Cerebellar nuclear complex (tissue), 1 donor: Measurements from ENCODE around the gene GPR15LG.
"Not testable (repeated sequence)": the region's sequence is repeated elsewhere in the genome, so short reads cannot be mapped to it uniquely, and the experiment has no call there.

ENCODE experiments used
- DNase-seq, 2 experiments: peaks; one replicate each; lab custom pipeline; 2025; lab: John Stamatoyannopoulos, UW

The GPR15LG gene

DNA sequence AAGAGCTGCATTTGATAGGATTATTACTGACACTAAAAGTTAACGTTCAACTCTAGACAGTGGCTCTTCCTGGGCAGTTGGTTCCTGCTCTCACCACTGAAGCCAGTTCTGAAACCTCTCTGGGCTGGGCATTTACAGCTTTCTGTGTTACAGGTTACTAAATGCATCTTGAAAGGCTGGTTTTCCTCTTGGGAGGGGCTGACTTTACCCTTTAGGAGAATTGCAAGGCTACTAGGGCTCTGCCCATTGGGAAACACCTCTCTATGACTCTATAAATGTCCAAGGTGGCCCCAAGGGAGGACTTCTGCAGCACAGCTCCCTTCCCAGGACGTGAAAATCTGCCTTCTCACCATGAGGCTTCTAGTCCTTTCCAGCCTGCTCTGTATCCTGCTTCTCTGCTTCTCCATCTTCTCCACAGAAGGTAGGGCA, at the start of gene GPR15LG:
GPR15LG (plus strand) TSS at position 301 of the 429 bp plus-strand sequence; CDS start at position 352, 51 bp downstream.
- no peak for DNase-seq

DNA sequence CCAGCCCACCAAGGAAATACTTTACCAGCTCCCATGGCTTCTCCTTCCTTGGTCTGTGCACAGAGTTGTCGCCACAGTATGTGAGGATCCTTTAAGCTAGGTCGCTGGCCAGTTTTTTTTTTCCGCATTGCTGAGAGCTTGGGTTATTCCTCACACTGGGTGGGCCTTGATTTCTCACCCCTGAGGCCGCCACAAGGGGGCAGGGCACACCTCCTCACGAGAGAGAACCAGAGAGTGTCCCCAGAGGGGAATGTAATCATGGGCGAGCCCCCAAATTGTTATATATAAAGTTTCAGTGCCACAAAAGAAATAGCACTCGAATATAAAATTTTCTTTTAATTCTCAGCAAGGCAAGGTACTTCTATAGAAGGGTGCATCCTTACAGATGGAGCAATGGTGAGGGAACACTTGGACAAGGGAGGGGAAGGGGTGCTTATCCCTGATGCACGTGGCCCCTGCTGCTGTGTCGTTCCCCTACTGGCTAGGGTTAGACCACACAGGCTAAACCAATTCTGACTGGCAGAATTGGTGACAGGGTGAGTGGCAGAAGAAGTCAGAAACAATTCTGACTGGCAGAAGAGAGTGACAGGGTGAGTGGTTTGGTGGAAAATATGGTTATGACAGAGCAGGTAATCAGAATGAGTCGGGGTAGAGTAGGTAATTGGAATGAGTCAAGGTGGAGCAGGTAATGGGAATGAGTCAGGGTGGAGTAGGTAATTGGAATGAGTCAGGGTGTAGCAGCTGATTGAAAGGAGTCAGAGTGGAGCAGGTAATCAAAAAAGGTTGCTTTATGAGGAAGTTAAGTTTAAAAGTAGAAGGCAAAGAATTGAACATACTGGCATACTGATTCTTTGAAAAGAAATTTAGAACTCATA, 47.5 kb upstream of the GPR15LG start:
- DNase-seq, result not testable (repeated sequence)

DNA sequence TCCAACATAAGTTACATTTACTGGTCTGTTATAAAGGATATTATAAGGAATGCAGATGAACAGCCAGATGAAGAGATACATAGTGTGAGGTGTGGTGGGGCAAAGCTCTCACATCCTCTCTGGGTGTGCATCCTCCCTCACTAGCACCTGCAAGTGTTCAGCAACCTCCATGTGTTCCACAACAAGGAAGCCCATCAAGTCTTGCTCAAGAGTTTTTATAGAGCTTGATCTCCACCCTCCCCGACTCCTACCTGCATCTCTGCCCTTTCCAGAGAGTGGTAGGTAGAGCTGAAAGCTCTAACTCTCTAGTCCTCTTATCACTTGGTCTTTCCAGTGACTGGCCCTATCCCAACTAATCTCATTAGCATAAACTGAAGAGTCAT, 46.8 kb upstream of the GPR15LG start:
- DNase-seq, result no peak

DNA sequence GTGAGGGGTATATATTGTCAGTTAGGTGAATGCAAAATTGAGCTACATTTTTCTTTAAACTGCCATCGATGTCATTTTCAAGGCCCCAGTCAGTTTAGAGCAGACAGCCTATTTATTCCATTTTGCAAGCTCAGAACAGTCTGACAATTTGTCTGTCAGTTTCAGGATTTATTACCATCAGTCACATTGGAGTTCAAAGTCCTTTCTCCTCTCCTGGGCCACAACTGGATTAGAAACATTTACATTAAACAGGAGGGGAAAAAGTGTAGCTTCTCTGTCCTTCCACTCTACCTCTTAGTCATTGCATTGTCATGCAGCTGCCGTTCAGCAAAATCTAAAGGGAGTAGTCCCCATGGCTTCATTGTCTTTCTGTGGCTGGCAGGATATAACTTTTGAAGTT, 37.8 kb upstream of the GPR15LG start:
- no peak for DNase-seq

DNA sequence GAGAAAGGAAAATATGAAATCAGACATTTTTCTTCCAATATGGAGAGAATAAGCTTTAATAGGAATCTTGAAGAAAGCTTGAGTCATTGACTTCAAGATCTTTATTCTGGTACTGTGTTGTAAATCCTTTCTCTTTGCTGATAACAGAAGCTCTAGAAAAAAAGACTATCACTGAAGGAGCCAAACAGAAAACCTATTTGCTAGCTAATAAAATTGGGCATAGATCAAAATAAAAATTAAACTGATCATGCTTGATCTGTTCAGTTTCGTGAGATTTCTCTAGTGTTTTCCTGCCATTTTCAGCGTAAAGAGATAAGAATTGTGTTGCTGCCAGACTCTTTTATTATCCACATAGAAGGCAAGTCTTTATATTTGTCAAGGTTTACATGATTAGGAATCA, 35.8 kb upstream of the GPR15LG start:
- no peak for DNase-seq

DNA sequence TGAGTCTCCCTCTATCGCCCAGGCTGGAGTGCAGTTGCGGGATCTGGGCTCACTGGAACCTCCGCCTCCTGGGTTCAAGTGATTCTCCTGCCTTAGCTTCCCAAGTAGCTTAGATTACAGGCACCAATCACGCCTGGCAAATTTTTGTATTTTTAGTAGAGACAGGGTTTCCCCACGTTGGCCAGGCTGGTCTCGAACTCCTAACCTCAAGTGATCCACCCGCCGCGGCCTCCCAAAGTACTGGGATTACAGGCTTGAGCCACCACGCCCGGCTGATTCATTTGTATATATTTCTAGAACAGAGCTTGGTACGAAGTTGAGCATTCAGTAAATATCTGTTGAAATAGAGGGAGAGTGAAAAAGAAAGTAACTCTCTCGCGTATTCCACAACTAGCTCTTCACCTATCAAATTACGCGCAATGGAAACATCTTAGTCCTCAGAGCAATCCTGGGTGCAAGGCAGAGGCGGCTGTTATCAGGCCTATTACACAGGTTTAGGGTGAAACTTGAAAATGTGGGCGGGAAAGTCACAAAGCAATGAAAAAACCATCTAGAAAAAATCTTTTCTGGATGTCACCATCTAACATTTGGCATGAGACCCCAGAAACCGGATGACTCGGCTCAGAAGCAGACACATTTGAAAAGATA, 35.0 kb upstream of the GPR15LG start:
- no peak for DNase-seq

DNA sequence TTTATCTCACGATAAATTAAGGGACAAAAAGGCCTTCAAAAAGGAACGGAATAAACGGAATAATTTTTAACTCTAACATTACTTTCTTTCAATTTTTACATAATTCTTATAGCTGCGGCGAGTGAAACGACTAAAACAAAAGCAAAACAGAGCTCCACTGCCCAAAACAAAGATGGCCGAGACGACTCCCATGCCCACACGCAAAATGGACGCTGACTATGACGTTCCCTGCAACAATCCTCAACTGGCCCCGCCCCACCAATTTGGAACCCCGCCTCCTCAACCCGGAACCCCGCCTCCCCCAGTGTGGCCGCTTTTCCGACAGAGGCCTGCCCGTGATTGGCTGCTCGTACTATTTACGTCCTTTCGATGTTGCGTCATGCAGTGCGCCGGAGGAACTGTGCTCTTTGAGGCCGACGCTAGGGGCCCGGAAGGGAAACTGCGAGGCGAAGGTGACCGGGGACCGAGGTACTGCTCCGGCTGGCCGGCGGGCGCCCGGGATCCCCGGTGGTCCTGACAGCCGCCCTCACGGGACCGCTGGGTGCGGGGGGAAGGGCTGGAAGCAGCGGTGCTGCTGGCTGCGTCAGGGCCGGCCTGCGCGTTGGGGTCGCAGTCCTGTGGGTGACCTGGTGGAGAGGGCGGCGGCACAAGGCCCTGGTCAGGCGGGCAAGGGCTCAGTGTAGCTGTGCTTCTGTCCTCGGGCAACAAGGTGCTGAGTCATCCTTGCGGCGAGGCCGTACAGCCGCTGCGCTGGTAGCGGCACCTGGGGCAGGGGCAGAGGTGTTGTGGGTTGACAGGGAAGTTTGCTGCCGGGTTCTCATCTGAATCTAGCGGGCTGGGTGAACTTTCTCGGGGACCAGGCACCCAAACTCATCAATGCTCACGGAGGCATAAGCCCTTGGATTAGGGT, 34.2 kb upstream of the GPR15LG start, which contains the start of gene GHITM:
GHITM (plus strand) TSS at position 384 of the 910 bp plus-strand sequence. CDS start 1,992 bp downstream, outside the sequence.
- DNase-seq, result peak; percentile 88 to 93

DNA sequence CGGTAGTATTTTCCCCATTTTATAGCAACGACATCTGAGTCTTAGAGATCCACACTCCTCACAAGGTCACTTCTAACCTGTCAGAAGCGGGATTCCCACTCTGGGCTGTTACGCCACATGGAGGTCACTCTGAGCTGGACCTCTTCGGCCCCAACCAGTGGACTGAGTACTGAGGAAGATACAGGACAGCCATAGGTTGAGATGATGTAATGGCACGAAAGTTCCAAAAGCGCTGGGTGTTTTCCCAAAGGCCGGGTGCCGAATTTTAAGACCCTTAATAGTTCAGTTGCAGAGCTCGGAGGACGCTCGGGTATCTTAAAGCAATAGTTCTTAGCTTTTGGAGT, 33.6 kb upstream of the GPR15LG start:
- no peak for DNase-seq

DNA sequence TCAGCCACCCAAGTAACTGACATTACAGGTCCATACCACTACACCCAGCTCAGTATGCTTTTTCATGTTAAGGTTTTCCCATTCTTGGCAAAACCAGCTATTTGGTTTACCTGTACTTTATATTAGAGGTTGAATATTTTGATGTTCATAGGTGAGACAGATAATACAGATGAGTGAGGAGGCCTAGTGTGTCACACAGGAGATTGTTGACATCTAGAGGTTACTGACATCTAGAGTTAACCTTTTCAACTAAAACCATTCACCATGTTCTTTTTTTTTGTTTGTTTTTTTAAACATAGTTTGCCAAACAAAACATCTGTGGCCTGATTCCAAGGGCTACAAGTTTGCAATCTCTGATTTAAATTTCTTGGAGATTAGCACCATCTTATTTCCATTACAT, 26.3 kb upstream of the GPR15LG start:
- DNase-seq, result no peak

DNA sequence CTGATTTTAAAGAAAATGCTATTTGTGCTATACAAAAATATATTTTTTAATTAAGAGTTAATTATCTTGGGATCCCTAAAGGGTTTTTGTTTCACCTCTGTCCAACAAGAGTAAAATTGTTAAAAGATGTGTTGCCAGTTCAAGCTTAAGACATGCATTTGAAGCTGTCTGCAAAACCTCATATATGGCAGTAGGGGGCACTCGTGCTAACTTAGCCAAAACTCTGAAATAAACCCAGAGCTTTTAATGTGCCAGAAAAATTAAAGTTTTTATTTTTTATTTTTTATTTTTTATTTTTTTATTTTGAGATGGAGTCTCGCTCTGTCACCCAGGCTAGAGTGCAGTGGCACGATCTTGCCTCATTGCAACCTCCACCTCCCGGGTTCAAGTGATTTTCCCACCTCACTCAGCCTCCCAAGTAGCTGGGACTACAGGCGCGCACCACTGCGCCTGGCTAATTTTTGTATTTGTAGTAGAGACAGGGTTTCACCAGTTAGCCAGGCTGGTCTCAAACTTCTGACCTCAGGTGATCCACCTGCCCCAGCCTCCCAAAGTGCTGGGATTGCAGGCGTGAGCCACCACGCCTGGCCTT, 25.5 kb upstream of the GPR15LG start:
- DNase-seq, result not testable (repeated sequence)

DNA sequence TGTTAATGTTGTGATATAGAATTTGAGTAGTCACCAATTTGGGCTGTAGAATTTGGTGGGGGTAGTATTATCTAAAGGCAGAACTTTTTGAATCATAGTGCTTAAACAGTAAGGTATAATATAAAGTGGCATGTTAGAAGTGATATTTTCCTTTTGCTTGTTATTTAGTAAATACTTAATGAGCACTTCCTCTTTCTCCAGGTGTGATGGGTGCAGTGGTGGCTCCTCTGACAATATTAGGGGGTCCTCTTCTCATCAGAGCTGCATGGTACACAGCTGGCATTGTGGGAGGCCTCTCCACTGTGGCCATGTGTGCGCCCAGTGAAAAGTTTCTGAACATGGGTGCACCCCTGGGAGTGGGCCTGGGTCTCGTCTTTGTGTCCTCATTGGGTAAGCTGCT, 23.7 kb upstream of the GPR15LG start:
- DNase-seq, result no peak

DNA sequence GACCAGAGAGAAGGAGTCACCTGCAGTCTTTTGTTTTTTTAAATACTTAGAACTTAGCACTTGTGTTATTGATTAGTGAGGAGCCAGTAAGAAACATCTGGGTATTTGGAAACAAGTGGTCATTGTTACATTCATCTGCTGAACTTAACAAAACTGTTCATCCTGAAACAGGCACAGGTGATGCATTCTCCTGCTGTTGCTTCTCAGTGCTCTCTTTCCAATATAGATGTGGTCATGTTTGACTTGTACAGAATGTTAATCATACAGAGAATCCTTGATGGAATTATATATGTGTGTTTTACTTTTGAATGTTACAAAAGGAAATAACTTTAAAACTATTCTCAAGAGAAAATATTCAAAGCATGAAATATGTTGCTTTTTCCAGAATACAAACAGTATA, 20.8 kb upstream of the GPR15LG start:
- DNase-seq, result no peak

DNA sequence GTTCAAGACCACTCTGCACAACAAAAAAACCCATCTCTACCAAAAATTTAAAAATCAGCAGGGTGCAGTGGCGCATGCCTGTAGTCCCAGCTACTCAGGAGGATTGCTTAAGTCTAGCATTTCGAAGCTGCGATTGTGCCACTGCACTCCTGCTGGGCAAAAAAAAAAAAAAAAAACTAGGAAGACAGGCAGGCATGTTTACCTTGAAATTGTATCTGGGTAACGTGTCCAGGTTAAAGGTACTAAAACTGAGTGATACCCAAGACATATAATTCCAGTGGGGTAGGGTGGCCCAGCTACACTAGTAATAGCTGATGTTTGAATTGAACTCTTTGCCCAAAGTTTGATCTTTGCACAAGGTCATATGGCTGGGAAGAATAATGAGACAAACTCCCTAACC, 18.1 kb upstream of the GPR15LG start:
- DNase-seq, result no peak

DNA sequence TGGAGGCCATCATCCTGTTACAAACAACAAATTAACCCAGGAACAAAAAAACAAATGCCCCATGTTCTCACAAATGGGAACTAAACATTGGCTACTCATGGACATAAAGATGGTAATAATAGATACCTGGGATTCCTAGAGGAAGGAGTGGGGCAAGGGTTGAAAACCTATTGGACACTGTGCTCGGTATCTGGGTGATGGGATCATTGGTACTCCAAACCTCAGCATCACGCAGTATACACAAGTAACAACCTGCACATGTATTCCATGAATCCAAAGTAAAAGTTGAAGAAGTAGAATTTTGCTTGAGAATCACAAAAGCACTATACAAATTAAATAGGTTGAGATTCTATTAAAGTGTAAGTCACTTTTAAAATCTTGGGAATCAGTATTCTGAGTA, 17.6 kb upstream of the GPR15LG start:
- DNase-seq, result no peak

DNA sequence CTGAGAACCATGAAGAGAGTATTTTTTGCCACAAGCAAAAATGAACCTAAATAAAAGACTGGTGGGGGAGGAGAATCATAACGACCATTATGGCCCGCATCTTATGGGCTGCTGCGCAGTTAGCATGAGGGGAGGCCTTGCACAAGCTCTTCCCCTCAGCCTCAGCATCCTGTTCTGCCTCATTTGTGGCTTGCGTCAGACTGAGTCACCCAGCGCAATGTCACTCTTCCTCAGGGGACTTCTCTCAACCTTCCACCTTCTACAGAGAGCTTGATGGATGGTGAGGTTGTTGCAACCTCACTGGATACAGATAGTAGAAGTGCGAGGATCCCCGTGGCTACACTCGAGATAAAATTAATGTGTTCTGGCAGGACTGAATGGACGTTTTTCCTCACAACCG, 16.8 kb upstream of the GPR15LG start:
- DNase-seq, result no peak

DNA sequence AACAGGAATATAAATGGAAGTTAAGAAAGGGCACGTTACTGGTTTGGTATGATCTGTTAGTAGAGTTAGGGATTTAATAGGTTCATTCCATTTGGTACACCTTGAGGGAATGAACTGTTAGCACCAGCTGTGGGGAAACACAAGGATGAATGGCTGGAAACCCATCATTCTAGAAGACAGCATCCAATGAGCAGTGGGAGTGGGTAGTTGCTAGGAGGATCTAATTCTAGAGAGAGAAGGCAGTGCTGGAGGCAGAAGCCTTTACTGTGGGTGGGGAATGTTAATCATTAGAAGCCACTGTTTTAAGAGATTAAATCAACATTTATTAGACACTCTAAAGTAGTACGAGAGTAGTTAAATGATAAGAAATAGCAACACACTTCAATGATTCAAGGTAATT, 15.5 kb upstream of the GPR15LG start:
- no peak for DNase-seq

DNA sequence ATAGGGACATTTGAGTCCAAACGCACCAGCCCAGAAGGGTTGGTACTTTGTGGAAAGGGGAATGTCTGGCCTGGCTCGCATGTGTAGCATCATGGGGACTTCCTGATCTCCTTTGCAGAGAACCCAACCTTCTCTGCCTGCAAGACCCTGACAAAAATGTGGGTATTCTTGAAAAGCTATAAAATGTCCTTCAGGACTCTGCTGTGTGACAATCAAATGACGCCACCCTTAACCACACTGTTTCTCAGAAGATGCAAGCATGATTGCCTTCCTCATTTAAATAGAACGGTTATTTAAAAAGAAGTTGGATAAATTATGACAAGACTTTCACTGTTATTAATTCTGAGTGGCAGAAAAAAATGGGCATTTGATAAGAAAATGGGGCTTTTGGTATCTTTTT, 15.1 kb upstream of the GPR15LG start:
- no peak for DNase-seq

DNA sequence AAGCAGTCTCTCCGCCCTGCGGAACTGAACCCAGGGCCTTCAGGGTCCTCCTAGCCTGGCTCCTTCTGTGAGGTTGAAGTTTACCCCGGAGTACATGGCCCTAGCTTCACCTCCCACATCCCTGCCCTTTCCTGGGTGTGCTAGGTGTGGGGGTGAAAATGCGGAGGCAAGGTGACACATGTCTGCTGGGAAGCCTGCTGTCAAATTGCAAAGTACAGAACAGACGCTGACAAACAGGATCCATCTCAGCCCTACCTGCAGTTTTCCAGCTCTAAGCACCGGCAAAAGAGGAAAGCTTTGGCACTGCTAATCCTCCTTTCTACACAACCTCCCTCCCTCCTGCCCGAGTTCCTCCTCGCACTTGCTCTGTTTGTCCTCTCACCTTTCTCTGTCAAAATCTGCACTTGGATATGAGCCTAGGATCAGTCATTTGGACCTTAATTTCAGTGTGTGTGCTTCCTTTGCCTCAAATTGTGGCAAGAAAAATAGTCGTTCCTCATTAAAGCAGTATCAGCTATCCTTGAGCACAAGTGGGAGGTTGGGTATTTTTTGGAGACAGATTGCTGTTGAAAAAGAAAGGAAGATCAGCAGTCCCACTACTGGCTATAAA, 14.4 kb upstream of the GPR15LG start:
- no peak for DNase-seq

DNA sequence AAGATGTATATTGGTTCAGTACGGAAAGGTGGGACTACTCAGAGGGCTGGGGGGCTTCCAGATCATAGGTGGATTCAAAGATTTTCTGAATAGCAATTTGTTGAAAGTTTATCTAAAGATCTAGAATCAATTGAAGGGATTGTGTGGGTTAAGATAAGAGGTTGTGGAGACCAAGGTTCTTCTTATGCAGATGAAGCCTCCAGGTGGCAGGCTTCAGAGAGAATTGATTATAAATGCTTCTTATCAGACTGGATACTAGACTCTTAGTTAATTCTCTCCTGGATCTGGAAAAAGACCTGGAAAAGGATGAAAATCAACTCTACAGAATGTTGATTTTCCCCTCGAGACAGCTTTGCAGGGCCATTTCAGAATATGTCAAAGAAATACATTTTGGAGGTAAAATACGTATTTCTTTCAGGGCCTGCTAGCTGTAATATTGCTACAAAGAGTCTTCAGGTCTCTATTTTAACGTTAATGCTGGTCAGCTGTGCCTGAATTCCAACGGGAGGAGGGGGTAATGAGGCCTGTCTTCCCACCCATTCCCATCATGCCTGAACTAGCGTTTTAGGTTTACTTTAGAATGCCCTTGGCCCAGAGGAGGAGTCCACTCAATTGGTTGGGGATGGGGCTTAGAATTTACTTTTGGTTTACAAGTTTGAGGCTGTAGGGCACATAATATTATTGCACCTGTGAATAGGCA, 12.8 kb upstream of the GPR15LG start:
- DNase-seq, result no peak

DNA sequence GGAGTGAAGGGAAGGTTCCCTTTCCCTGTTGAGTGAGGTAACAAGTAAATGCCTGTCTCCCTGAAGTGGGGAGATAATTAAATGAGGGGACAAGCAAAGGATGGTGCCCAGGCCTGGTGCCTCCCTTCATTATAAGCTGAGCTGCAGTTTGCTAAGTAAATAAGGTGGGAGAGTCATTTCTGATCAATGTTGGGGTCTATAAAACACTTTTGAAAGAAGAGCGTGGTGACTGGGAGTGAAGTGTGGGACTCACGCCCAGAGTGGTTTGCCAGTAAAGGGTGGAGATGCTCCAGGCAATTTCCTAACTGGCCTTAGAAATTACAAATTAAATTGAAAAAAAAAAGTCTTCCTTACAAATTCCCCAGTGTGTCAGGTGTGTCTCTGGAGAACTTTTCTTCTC, 9.6 kb upstream of the GPR15LG start:
- no peak for DNase-seq

DNA sequence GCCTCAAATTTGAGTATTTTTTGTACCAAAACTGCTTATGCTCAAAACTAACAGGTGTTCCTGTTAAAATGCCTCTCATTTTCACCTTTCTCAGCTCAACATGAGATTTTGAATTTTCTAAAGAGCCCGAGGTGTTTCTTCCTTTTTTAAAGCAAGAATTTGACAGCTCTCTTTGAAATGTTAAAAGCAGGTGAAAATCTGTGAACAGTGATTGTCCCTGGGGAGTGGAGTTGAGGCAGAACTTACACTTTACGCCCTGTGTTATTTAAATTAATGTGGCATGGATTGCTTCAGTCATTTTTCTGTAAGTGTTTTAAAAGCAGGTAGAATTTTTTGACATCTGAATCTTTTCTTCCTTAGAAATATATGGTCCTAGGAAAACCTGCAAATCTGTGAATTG, 9.2 kb upstream of the GPR15LG start:
- no peak for DNase-seq
